Naive thymus-derived CD4-positive, alpha-beta T cell (primary cell): Measurements from ENCODE around the gene MYCBP2. TPM values are rescaled to one million over a fixed set of nuclear protein-coding genes. Genes with fewer than 3 reads are reported as not detected.

Source experiments
- ATAC-seq: fragments of 150-1000 bp; cut with Tn5 transposase; 2 replicates; pipeline ENCODE4 v1.10.0; 2021; ENCODE audit warnings: mild to moderate bottlenecking, moderate library complexity
- CTCF ChIA-PET: fragments of 350-600 bp; sonication (Branson Sonifier 250); formaldehyde crosslinking; loops from one replicate; lab custom pipeline; 2021; ENCODE audit warnings: antibody characterized with exemption; lab: Charles Lee
- POLR2A ChIA-PET: fragments of 350-600 bp; sonication (Branson Sonifier 250); formaldehyde crosslinking; loops from one replicate; lab custom pipeline; 2021; ENCODE audit warnings: antibody characterized with exemption, inconsistent platforms; lab: Charles Lee
- DNase-seq, 9 donors: peaks; one replicate each; pipeline versions ENCODE4 v3.0.0 to v3.0.0-alpha.2; 2020 to 2022; ENCODE audit warnings: mixed read lengths in 1 of 9
- H3K27ac ChIP-seq: one replicate; pipeline ENCODE4 v1.7.0; 2013; ENCODE audit warnings: mild to moderate bottlenecking, low read depth, low read length, moderate library complexity
- H3K27me3 ChIP-seq, 2 donors: one replicate each; pipeline ENCODE4 v1.7.0; 2013; ENCODE audit warnings: low read length in 2 of 2, mild to moderate bottlenecking in 2 of 2, moderate library complexity in 2 of 2; ENCODE audit not compliant: control insufficient read depth in 2 of 2, insufficient read depth in 2 of 2
- H3K36me3 ChIP-seq, 3 experiments: 1 replicate in 2 of 3; 2 replicates in 1 of 3; pipeline ENCODE4 v1.7.0; 2013; ENCODE audit warnings: low read length in 3 of 3, mild to moderate bottlenecking in 3 of 3, moderate library complexity in 1 of 3; ENCODE audit not compliant: insufficient read depth in 3 of 3, control insufficient read depth in 2 of 3
- H3K4me1 ChIP-seq, 2 donors: one replicate each; pipeline ENCODE4 v1.7.0; 2013; ENCODE audit warnings: low read length in 2 of 2, mild to moderate bottlenecking in 2 of 2, moderate library complexity in 1 of 2; ENCODE audit not compliant: control insufficient read depth in 2 of 2, insufficient read depth in 2 of 2
- H3K4me3 ChIP-seq: 2 replicates; pipeline ENCODE4 v1.7.0; 2013; ENCODE audit warnings: mild to moderate bottlenecking, low read length
- H3K9me3 ChIP-seq, 3 experiments: 1 replicate in 2 of 3; 2 replicates in 1 of 3; pipeline ENCODE4 v1.7.0; 2013; ENCODE audit warnings: low read length in 3 of 3; ENCODE audit not compliant: control insufficient read depth in 2 of 3
- H3K27ac Mint-ChIP-seq, 9 donors: one replicate each; pipeline ENCODE4 v1.8.0; 2020 to 2022; ENCODE audit warnings: mixed read lengths in 9 of 9, mild to moderate bottlenecking in 8 of 9, moderate library complexity in 5 of 9, inconsistent platforms in 2 of 9
- H3K27me3 Mint-ChIP-seq, 5 donors: one replicate each; pipeline ENCODE4 v1.8.0; 2021 to 2022; ENCODE audit warnings: mixed read lengths in 5 of 5, mild to moderate bottlenecking in 1 of 5
- H3K36me3 Mint-ChIP-seq, 5 donors: one replicate each; pipeline ENCODE4 v1.8.0; 2020 to 2022; ENCODE audit warnings: mixed read lengths in 5 of 5, mild to moderate bottlenecking in 3 of 5, inconsistent platforms in 1 of 5
- H3K4me1 Mint-ChIP-seq, 7 donors: one replicate each; pipeline ENCODE4 v1.8.0; 2020 to 2022; ENCODE audit warnings: mixed read lengths in 7 of 7, mild to moderate bottlenecking in 3 of 7, inconsistent platforms in 1 of 7
- H3K4me3 Mint-ChIP-seq, 10 donors: one replicate each; pipeline ENCODE4 v1.8.0; 2020 to 2022; ENCODE audit warnings: mild to moderate bottlenecking in 10 of 10, mixed read lengths in 10 of 10, moderate library complexity in 6 of 10, inconsistent platforms in 2 of 10
- H3K9me3 Mint-ChIP-seq, 11 donors: one replicate each; pipeline ENCODE4 v1.8.0; 2020 to 2022; ENCODE audit warnings: mixed read lengths in 11 of 11, mild to moderate bottlenecking in 4 of 11, inconsistent platforms in 1 of 11, moderate library complexity in 1 of 11
- intact Hi-C, 2 donors: fragments of 100-400 bp; cut with micrococcal nuclease; formaldehyde crosslinking; loops; one replicate each; pipeline ENCODE4 v1.15.1; 2023
- polyA plus RNA-seq, 2 donors: library from polyadenylated mRNA; unstranded; fragments of 300-500 nt; fragmentation: Illumina TruSeq; gene quantifications; one replicate each; pipeline ENCODE4 v1.2.3, GENCODE V29; 2021
- total RNA-seq, 6 experiments: library from RNA in 5 of 6; stranded (reverse) in 5 of 6; gene quantifications; 1 replicate in 5 of 6; 2 replicates in 1 of 6; pipeline ENCODE4 v1.2.3 and lab custom pipeline; 2021 to 2026

The MYCBP2 gene
- total and polyA plus RNA-seq, 7 experiments from 2014 or later: 38.8 to 216 (median 162) TPM

GRCh38 chr13:77029436-77029835, 297.5 kb downstream of the MYCBP2 start:
- intact Hi-C loops: loop anchor here (10.0 kb wide), 2 partner anchors 445 to 1485 kb away; partner anchors contain the start of gene UCHL3 (in 1 of the 2)
- ATAC-seq (no peak), DNase-seq (no peak)
- Histone ChIP-seq H3K4me1 (peaks cover 12 to 15% of the 10 kb centered on the region in 2 donors), H3K27me3 (no peaks in the 10 kb centered on the region), H3K9me3 (no peaks in the 10 kb centered on the region), H3K36me3 (no peaks in the 10 kb centered on the region), H3K4me3 (no peak overlapping the region), H3K27ac (no peak overlapping the region)
- POLR2A ChIA-PET: no interaction called here
- H3K27me3 Mint-ChIP-seq: peaks cover 0 to 11% (median 4%) of the 10 kb centered on the region in 5 donors
- H3K27ac Mint-ChIP-seq: no peak overlapping the region
- H3K36me3 Mint-ChIP-seq: peaks cover 0 to 8% (median 0%) of the 10 kb centered on the region in 5 donors
- peak overlapping the region in 1 of 10 donors; percentile 23 for H3K4me3 Mint-ChIP-seq
- H3K9me3 Mint-ChIP-seq: peaks cover 0 to 2% (median 0%) of the 10 kb centered on the region in 11 donors
- CTCF ChIA-PET: no interaction called here
- H3K4me1 Mint-ChIP-seq: peaks cover 15 to 37% (median 29%) of the 10 kb centered on the region in 7 donors

GRCh38 chr13:77028202-77028601, 298.7 kb downstream of the MYCBP2 start:
- ChIA-PET POLR2A (interaction anchor here (0.8 to 7.2 kb wide), 7 partner anchors 8 to 302 kb away, joined by 4 to 170 read pairs (median 5); partner anchors contain the start of genes CLN5, KCTD12 and MYCBP2), CTCF (no interaction called here)
- peaks cover 0 to 6% (median 3%) of the 10 kb centered on the region in 5 donors for H3K27me3 Mint-ChIP-seq
- ATAC-seq (no peak), DNase-seq (no peak)
- peaks cover 25 to 49% (median 39%) of the 10 kb centered on the region in 7 donors for H3K4me1 Mint-ChIP-seq
- H3K27ac Mint-ChIP-seq: peak overlapping the region in 7 of 9 donors; percentile 9 to 96 (median 92)
- H3K36me3 Mint-ChIP-seq: peaks cover 0 to 9% (median under 1%) of the 10 kb centered on the region in 5 donors
- Histone ChIP-seq H3K27ac (no peak overlapping the region), H3K4me3 (no peak overlapping the region), H3K27me3 (no peaks in the 10 kb centered on the region), H3K9me3 (no peaks in the 10 kb centered on the region), H3K36me3 (no peaks in the 10 kb centered on the region), H3K4me1 (peaks cover 19 to 23% of the 10 kb centered on the region in 2 donors)
- H3K4me3 Mint-ChIP-seq: peak overlapping the region; percentile 90 to 100 (median 96)
- H3K9me3 Mint-ChIP-seq: peaks cover 0 to 2% (median 0%) of the 10 kb centered on the region in 11 donors
- intact Hi-C loops: loop anchor here (10.0 kb wide), 2 partner anchors 447 to 1483 kb away; partner anchors contain the start of gene UCHL3 (in 1 of the 2)

- POLR2A ChIA-PET: interaction anchor here (0.6 to 7.2 kb wide), 21 partner anchors 9 to 1429 kb away, joined by 3 to 170 read pairs (median 5); partner anchors contain the start of genes CLN5, KCTD12 and MYCBP2
- H3K4me1 Mint-ChIP-seq: peaks cover 36 to 61% (median 51%) of the 10 kb centered on the region in 7 donors
- peak within 1 kb of the TSS; percentile 87 for H3K4me3 ChIP-seq
Observed at GRCh38 chr13:77026861-77027621, 299.9 kb downstream of the MYCBP2 start, which contains the start of gene FBXL3. FBXL3 (minus strand) TSS chr13:77027159; CDS start chr13:77021860, 5,299 bp downstream.

GRCh38 chr13:77026255-77026860, 300.5 kb downstream of the MYCBP2 start:
- Mint-ChIP-seq H3K36me3 (peaks cover 0 to 15% (median 6%) of the 10 kb centered on the region in 5 donors), H3K4me1 (peaks cover 36 to 67% (median 58%) of the 10 kb centered on the region in 7 donors), H3K4me3 (peak overlapping the region; percentile 93 to 100 (median 96)), H3K9me3 (peaks cover 0 to 2% (median 0%) of the 10 kb centered on the region in 11 donors), H3K27ac (peak overlapping the region; percentile 92 to 97 (median 94)), H3K27me3 (peaks cover 0 to 6% (median 3%) of the 10 kb centered on the region in 5 donors)
- no peaks in the 10 kb centered on the region for H3K27me3 ChIP-seq
- peak; percentile 76 for ATAC-seq
- intact Hi-C loops: loop anchor here (1.0 to 10.0 kb wide), 6 partner anchors 24 to 1482 kb away; partner anchors contain the start of gene UCHL3 (in 1 of the 2)
- CTCF ChIA-PET: interaction anchor here (0.9 to 1.8 kb wide), 3 partner anchors 10 to 34 kb away, joined by 3 to 7 read pairs (median 3); partner anchors contain the start of gene CLN5
- H3K4me1 ChIP-seq: peaks cover 36 to 41% of the 10 kb centered on the region in 2 donors
- H3K9me3 ChIP-seq: no peaks in the 10 kb centered on the region
- POLR2A ChIA-PET: interaction anchor here (0.6 to 7.2 kb wide), 22 partner anchors 8 to 1265 kb away, joined by 3 to 170 read pairs (median 4); partner anchors contain the start of genes CLN5, KCTD12 and MYCBP2
- peak; percentile 61 to 84 (median 79) for DNase-seq
- H3K36me3 ChIP-seq: peaks cover 0 to 3% (median 0%) of the 10 kb centered on the region in 3 experiments
- peak overlapping the region; percentile 100 for H3K27ac ChIP-seq
- H3K4me3 ChIP-seq: peak overlapping the region; percentile 87

More at GRCh38 chr13:77026861-77027621, 299.9 kb downstream of the MYCBP2 start, which contains the start of gene FBXL3:
- Histone ChIP-seq H3K27ac (peak within 1 kb of the TSS; percentile 100), H3K36me3 (no peaks in the 10 kb centered on the region), H3K4me1 (peaks cover 30 to 34% of the 10 kb centered on the region in 2 donors), H3K27me3 (no peaks in the 10 kb centered on the region), H3K9me3 (no peaks in the 10 kb centered on the region)
- DNase-seq (peak; percentile 77 to 88 (median 84)), ATAC-seq (peak; percentile 90)
- intact Hi-C loops: loop anchor here (1.0 to 10.0 kb wide), 16 partner anchors 8 to 1482 kb away; partner anchors contain the start of genes CLN5 (in 2 of the 2), UCHL3 (in 2 of the 2), KCTD12 (in 1 of the 2) and MYCBP2 (in 1 of the 2)
- peak within 1 kb of the TSS; percentile 92 to 99 (median 94) for H3K27ac Mint-ChIP-seq
- H3K27me3 Mint-ChIP-seq: peaks cover 0 to 6% (median 3%) of the 10 kb centered on the region in 5 donors
- CTCF ChIA-PET: interaction anchor here (0.9 to 1.8 kb wide), 2 partner anchors 25 to 35 kb away, joined by 3 to 7 read pairs; partner anchors contain the start of gene CLN5
- H3K9me3 Mint-ChIP-seq: peaks cover 0 to 2% (median 0%) of the 10 kb centered on the region in 11 donors
- H3K4me3 Mint-ChIP-seq: peak within 1 kb of the TSS; percentile 93 to 100 (median 98)
- peaks cover 0 to 14% (median 7%) of the 10 kb centered on the region in 5 donors for H3K36me3 Mint-ChIP-seq

- H3K4me3 ChIP-seq: no peak overlapping the region
- intact Hi-C loops: loop anchor here (1.0 to 10.0 kb wide), 3 partner anchors 10 to 1478 kb away; partner anchors contain the start of gene UCHL3 (in 1 of the 2)
- H3K4me1 ChIP-seq: peaks cover 51 to 52% of the 10 kb centered on the region in 2 donors
- no peaks in the 10 kb centered on the region for H3K9me3 ChIP-seq
- Mint-ChIP-seq H3K36me3 (peaks cover 0 to 16% (median 10%) of the 10 kb centered on the region in 5 donors), H3K27ac (peak overlapping the region in 5 of 9 donors; percentile 52 to 79 (median 62)), H3K9me3 (peaks cover 0 to 2% (median 0%) of the 10 kb centered on the region in 11 donors), H3K4me3 (peak overlapping the region in 9 of 10 donors; percentile 47 to 100 (median 80)), H3K4me1 (peaks cover 46 to 93% (median 73%) of the 10 kb centered on the region in 7 donors), H3K27me3 (no peaks in the 10 kb centered on the region)
- no peak for ATAC-seq
- no peaks in the 10 kb centered on the region for H3K27me3 ChIP-seq
- peak overlapping the region; percentile 27 for H3K27ac ChIP-seq
- no peak for DNase-seq
- H3K36me3 ChIP-seq: peaks cover 0 to 10% (median 8%) of the 10 kb centered on the region in 3 experiments
- POLR2A ChIA-PET: interaction anchor here (1.0 to 7.2 kb wide), 3 partner anchors 8 to 29 kb away, joined by 3 to 170 read pairs (median 6); partner anchors contain the start of gene CLN5
- CTCF ChIA-PET: interaction anchor here (1.5 kb wide), 1 partner anchor 20 kb away, joined by 3 read pairs; no protein-coding TSS in a partner anchor
Observed at GRCh38 chr13:77022341-77022740, 304.6 kb downstream of the MYCBP2 start.
